SK-N-SH (cell line): Measurements from ENCODE around the gene GULP1. TPM values are rescaled to one million over a fixed set of nuclear protein-coding genes. Genes with fewer than 3 reads are reported as not detected.

Experiments used
- CTCF ChIA-PET: fragments of 300-600, 350-600 bp; formaldehyde crosslinking; extraction: SDS; loops from one replicate; lab custom pipeline; 2021; lab: Yijun Ruan, JAX
- POLR2A ChIA-PET: fragments of 350-600 bp; sonication (Branson Sonifier 250); formaldehyde crosslinking; extraction: SDS; loops from one replicate; lab custom pipeline; 2020; ENCODE audit warnings: antibody characterized with exemption, inconsistent platforms; lab: Yijun Ruan, JAX
- DNase-seq: peaks from one replicate; pipeline ENCODE4 v3.0.0; 2012
- H2AFZ ChIP-seq: fragments of 200-600 bp; sonication (generic); 2 replicates; pipeline ENCODE4 v1.8.1; 2016; ENCODE audit warnings: antibody characterized with exemption, mild to moderate bottlenecking, low read depth
- H3F3A ChIP-seq: fragments of 200-600 bp; sonication (generic); replicated peaks from 2 replicates; pipeline ENCODE3; 2016; ENCODE audit warnings: antibody characterized with exemption, mild to moderate bottlenecking; ENCODE audit not compliant: insufficient read depth
- H3K27ac ChIP-seq, 2 experiments: fragments of 200-500 bp in 1 of 2; fragments of 200-600 bp in 1 of 2; sonication (Bioruptor generic) in 1 of 2; sonication (generic), shearing (Covaris generic) in 1 of 2; 2 replicates each; pipeline versions ENCODE4 v1.5.1 to v1.6.1; 2014 to 2016; ENCODE audit warnings: low read depth in 2 of 2, inconsistent platforms in 1 of 2, low read length in 1 of 2, mild to moderate bottlenecking in 1 of 2, mixed read lengths in 1 of 2
- H3K27me3 ChIP-seq: fragments of 200-600 bp; sonication (generic), shearing (Covaris generic); 2 replicates; pipeline ENCODE4 v1.6.1; 2016; ENCODE audit warnings: mixed run types; ENCODE audit not compliant: insufficient read depth
- H3K36me3 ChIP-seq, 2 experiments: fragments of 200-500 bp in 1 of 2; fragments of 200-600 bp in 1 of 2; sonication (Bioruptor generic) in 1 of 2; sonication (generic) in 1 of 2; replicated peaks in 1 of 2; 2 replicates each; pipeline versions ENCODE3 to v1.5.1; 2014 to 2016; ENCODE audit warnings: low read length in 1 of 2, mild to moderate bottlenecking in 1 of 2; ENCODE audit not compliant: insufficient read depth in 2 of 2, control insufficient read depth in 1 of 2
- H3K4me1 ChIP-seq, 2 experiments: fragments of 200-500 bp in 1 of 2; fragments of 200-600 bp in 1 of 2; sonication (Bioruptor generic) in 1 of 2; sonication (generic), shearing (Covaris generic) in 1 of 2; 2 replicates each; pipeline versions ENCODE4 v1.5.1 to v1.6.1; 2014 to 2016; ENCODE audit warnings: low read depth in 1 of 2, low read length in 1 of 2, mixed run types in 1 of 2; ENCODE audit not compliant: insufficient read depth in 2 of 2, control insufficient read depth in 1 of 2
- H3K4me2 ChIP-seq: fragments of 200-600 bp; sonication (generic), shearing (Covaris generic); 2 replicates; pipeline ENCODE4 v1.6.1; 2017; ENCODE audit warnings: mixed run types
- H3K4me3 ChIP-seq, 2 experiments: fragments of 200-500 bp in 1 of 2; fragments of 200-600 bp in 1 of 2; sonication (Bioruptor generic) in 1 of 2; sonication (generic), shearing (Covaris generic) in 1 of 2; 2 replicates each; pipeline versions ENCODE4 v1.5.1 to v1.8.1; 2014 to 2016; ENCODE audit warnings: low read depth in 2 of 2, inconsistent platforms in 1 of 2, low read length in 1 of 2, mild to moderate bottlenecking in 1 of 2, mixed read lengths in 1 of 2, moderate library complexity in 1 of 2
- H3K79me2 ChIP-seq: fragments of 200-600 bp; sonication (generic); 2 replicates; pipeline ENCODE4 v1.8.1; 2017; ENCODE audit warnings: mild to moderate bottlenecking; ENCODE audit not compliant: insufficient read depth
- H3K9ac ChIP-seq: fragments of 200-600 bp; sonication (generic); 2 replicates; pipeline ENCODE4 v1.6.1; 2017; ENCODE audit warnings: mixed run types
- H3K9me2 ChIP-seq: fragments of 200-600 bp; sonication (generic); 2 replicates; pipeline ENCODE4 v1.6.1; 2017; ENCODE audit warnings: mixed run types
- H3K9me3 ChIP-seq: fragments of 200-600 bp; sonication (generic); 2 replicates; pipeline ENCODE4 v1.6.1; 2017; ENCODE audit warnings: mixed run types, mild to moderate bottlenecking, moderate library complexity
- H4K20me1 ChIP-seq: fragments of 200-600 bp; sonication (generic); 2 replicates; pipeline ENCODE4 v1.6.1; 2017; ENCODE audit warnings: mild to moderate bottlenecking, mixed run types; ENCODE audit not compliant: insufficient read depth
- ELF1 ChIP-seq: IDR thresholded peaks from 2 replicates; pipeline ENCODE4 v1.4.0; 2012
- EP300 ChIP-seq, 2 experiments: IDR thresholded peaks; 2 replicates each; pipeline versions ENCODE4 v1.4.0 to v1.6.1; 2012; ENCODE audit warnings: borderline replicate concordance in 1 of 2, low read depth in 1 of 2, low read length in 1 of 2
- FOSL2 ChIP-seq: IDR thresholded peaks from 2 replicates; pipeline ENCODE4 v1.4.0; 2012; ENCODE audit warnings: low read depth, mild to moderate bottlenecking, moderate library complexity, borderline replicate concordance
- GABPA ChIP-seq: IDR thresholded peaks from 2 replicates; pipeline ENCODE4 v1.4.0; 2012; ENCODE audit warnings: low read depth, mild to moderate bottlenecking
- GATA2 ChIP-seq: sonication (generic); formaldehyde crosslinking; IDR thresholded peaks from 2 replicates; pipeline ENCODE4 v1.5.0; 2020; ENCODE audit warnings: mild to moderate bottlenecking, missing genetic modification reagents
- IRF3 ChIP-seq: fragments of 150-350 bp; IDR thresholded peaks from 2 replicates; pipeline ENCODE4 v1.6.1; 2016; ENCODE audit warnings: mild to moderate bottlenecking, low read depth, low read length
- MEF2A ChIP-seq: IDR thresholded peaks from 2 replicates; pipeline ENCODE4 v1.4.0; 2012; ENCODE audit warnings: low read depth, borderline replicate concordance
- MXI1 ChIP-seq: IDR thresholded peaks from 2 replicates; pipeline ENCODE4 v1.6.1; 2012; ENCODE audit warnings: mild to moderate bottlenecking, low read depth, low read length, improper control_type of control experiment
- NFIC ChIP-seq: IDR thresholded peaks from 2 replicates; pipeline ENCODE4 v1.4.0; 2012; ENCODE audit warnings: borderline replicate concordance
- PBX3 ChIP-seq: IDR thresholded peaks from 2 replicates; pipeline ENCODE4; 2012
- RCOR1 ChIP-seq: fragments of 150-350 bp; IDR thresholded peaks from 2 replicates; pipeline ENCODE4 v1.6.1; 2017; ENCODE audit warnings: antibody characterized with exemption, low read length
- RXRA ChIP-seq: IDR thresholded peaks from 2 replicates; pipeline ENCODE4 v1.4.0; 2012; ENCODE audit warnings: low read depth, mild to moderate bottlenecking, borderline replicate concordance
- SIN3A ChIP-seq: IDR thresholded peaks from 2 replicates; pipeline ENCODE4 v1.6.1; 2012; ENCODE audit warnings: low read depth, mild to moderate bottlenecking, low read length, moderate library complexity, borderline replicate concordance
- TCF12 ChIP-seq: IDR thresholded peaks from 2 replicates; pipeline ENCODE4 v1.4.0; 2012
- USF1 ChIP-seq: IDR thresholded peaks from 2 replicates; pipeline ENCODE4 v1.4.0; 2012; ENCODE audit warnings: low read depth, borderline replicate concordance
- ZBTB33 ChIP-seq: IDR thresholded peaks from 2 replicates; pipeline ENCODE4 v1.4.0; 2012; ENCODE audit warnings: low read depth, borderline replicate concordance
- WGBS: methylation state at CpG from one replicate; pipeline ENCODE4 v1.1.6; 2017; ENCODE audit warnings: low lambda C conversion rate; 5-methylcytosine and 5-hydroxymethylcytosine counted together
- polyA plus RNA-seq, 3 experiments: library from polyadenylated mRNA; depleted of rRNA; stranded (reverse); fragments of >200 nt; gene quantifications; 2 replicates each; pipeline ENCODE4 v1.2.3, GENCODE V29; 2012

Gene GULP1
- polyA plus RNA-seq, 1 of the 3 experiments (the other 2 are of a cell fraction): 33.8 TPM

- Histone ChIP-seq H4K20me1 (no peaks in the 10 kb centered on the region), H3K9me2 (no peaks in the 10 kb centered on the region), H3K9ac (no peak overlapping the region), H3K9me3 (peaks cover 10% of the 10 kb centered on the region; the same call in 1 of the 2 replicates), H3K4me3 (no peak overlapping the region), H2AFZ (no peak overlapping the region), H3K79me2 (peaks cover 9% of the 10 kb centered on the region; the same call in 1 of the 2 replicates), H3K4me2 (no peak overlapping the region), H3K36me3 (peaks cover 12 to 32% of the 10 kb centered on the region in 2 experiments), H3K4me1 (peaks cover 21 to 24% of the 10 kb centered on the region in 2 experiments; a peak in 2 of 4 replicates), H3F3A (peaks cover 22% of the 10 kb centered on the region), H3K27me3 (no peaks in the 10 kb centered on the region), H3K27ac (peak overlapping the region in 1 of 2 experiments; percentile 67; a peak in 2 of 4 replicates)
- ChIA-PET CTCF (interaction anchor here (0.9 to 5.7 kb wide), 5 partner anchors 13 to 1029 kb away, joined by 4 to 38 read pairs (median 5); no protein-coding TSS in a partner anchor), POLR2A (no interaction called here)
- 92% methylated on average over 5 of the region's 5 CpGs for WGBS
- DNase-seq: no peak
- no peak for TF ChIP-seq RXRA
- no peak for TF ChIP-seq USF1
- TF ChIP-seq RCOR1: no peak
- no peak for TF ChIP-seq NFIC
- no peak for TF ChIP-seq FOSL2
- TF ChIP-seq ELF1: no peak
- no peak for TF ChIP-seq GABPA
- TF ChIP-seq MXI1: no peak
- no peak for TF ChIP-seq SIN3A
- no peak for TF ChIP-seq EP300 (IDR thresholded peaks at IDR 0.05; ENCODE audit: borderline replicate concordance in 1 of 2, low read depth in 1 of 2, low read length in 1 of 2)
- TF ChIP-seq IRF3: no peak
Measured at GRCh38 chr2:188527581-188527993, 235.9 kb downstream of the GULP1 start.

GRCh38 chr2:188529710-188530109 lies 238.0 kb downstream of the GULP1 start:
- TF ChIP-seq GATA2 (CRISPR knock-in tag) (peak; percentile 58; the same call in 1 of the 2 replicates), MEF2A (no peak), EP300 (IDR thresholded peaks at IDR 0.05; ENCODE audit: borderline replicate concordance in 1 of 2, low read depth in 1 of 2, low read length in 1 of 2) (peak in 1 of 2 experiments; percentile 73; a peak in 2 of 4 replicates), PBX3 (no peak), TCF12 (peak; percentile 13; the same call in 1 of the 2 replicates), RCOR1 (0 out of 2 replicates have a peak, but pooled peaks have one; percentile 12), ZBTB33 (no peak)
- Histone ChIP-seq H3F3A (peaks cover 6% of the 10 kb centered on the region), H3K36me3 (peaks cover 12 to 35% of the 10 kb centered on the region in 2 experiments), H3K9me2 (no peaks in the 10 kb centered on the region), H4K20me1 (no peaks in the 10 kb centered on the region), H3K4me1 (peaks cover 16 to 18% of the 10 kb centered on the region in 2 experiments; a peak in 2 of 4 replicates), H3K27me3 (no peaks in the 10 kb centered on the region), H3K4me2 (no peak overlapping the region), H3K79me2 (peaks cover 9% of the 10 kb centered on the region; the same call in 1 of the 2 replicates), H3K4me3 (no peak overlapping the region), H2AFZ (no peak overlapping the region), H3K9ac (no peak overlapping the region), H3K9me3 (peaks cover 10% of the 10 kb centered on the region; the same call in 1 of the 2 replicates), H3K27ac (peak overlapping the region in 1 of 2 experiments; percentile 60; a peak in 2 of 4 replicates)
- POLR2A ChIA-PET: no interaction called here
- peak; percentile 22 for DNase-seq
- WGBS: 100% methylated on average over 1 of the region's 1 CpG
- CTCF ChIA-PET: interaction anchor here (1.1 to 1.5 kb wide), 2 partner anchors 680 to 882 kb away, joined by 3 to 4 read pairs; no protein-coding TSS in a partner anchor
